Kidney tubule cell (primary cell): ENCODE data around the gene MRPL53.
A peak's percentile ranks its signal among the peaks of the same experiment; 100 is the strongest.
"Not testable (repeated sequence)": the region's sequence is repeated elsewhere in the genome, so short reads cannot be mapped to it uniquely, and the experiment has no call there.

ENCODE experiments used
- DNase-seq: peaks from one replicate; pipeline ENCODE4 v3.0.0-alpha.2; 2018; ENCODE audit warnings: low spot score

Gene MRPL53

GRCh38 chr2:74502720-74503505, 30.4 kb upstream of the MRPL53 start:
- peak; percentile 83 for DNase-seq

- no peak for DNase-seq
These were observed 29.8 kb upstream of the MRPL53 start for GRCh38 chr2:74502147-74502719.

- DNase-seq, result no peak
These were observed 29.0 kb upstream of the MRPL53 start for GRCh38 chr2:74501335-74502071.

GRCh38 chr2:74500578-74500946, 28.1 kb upstream of the MRPL53 start:
- DNase-seq, result no peak

- DNase-seq, result no peak
These were observed 27.6 kb upstream of the MRPL53 start for GRCh38 chr2:74499940-74500577.

- DNase-seq, result no peak
These were observed 26.9 kb upstream of the MRPL53 start, which contains the start of gene LBX2 for GRCh38 chr2:74499267-74499939. LBX2 (minus strand) TSS chr2:74499603; CDS start chr2:74499537, 66 bp downstream.

- peak; percentile 57 for DNase-seq
These were observed 26.2 kb upstream of the MRPL53 start for GRCh38 chr2:74498500-74499266.

GRCh38 chr2:74497777-74498499, 25.5 kb upstream of the MRPL53 start:
- no peak for DNase-seq

- no peak for DNase-seq
These were observed 24.7 kb upstream of the MRPL53 start for GRCh38 chr2:74496997-74497776.

- DNase-seq, result no peak
These were observed 23.0 kb upstream of the MRPL53 start for GRCh38 chr2:74495440-74495839.

- DNase-seq, result peak; percentile 31
These were observed 21.1 kb upstream of the MRPL53 start for GRCh38 chr2:74493546-74493945.

GRCh38 chr2:74491648-74492544, 19.4 kb upstream of the MRPL53 start:
- no peak for DNase-seq

GRCh38 chr2:74489906-74490305, 17.4 kb upstream of the MRPL53 start:
- no peak for DNase-seq

GRCh38 chr2:74488643-74489481, 16.4 kb upstream of the MRPL53 start:
- no peak for DNase-seq

- no peak for DNase-seq
These were observed 13.7 kb upstream of the MRPL53 start for GRCh38 chr2:74486141-74486540.

GRCh38 chr2:74483675-74484164, 11.2 kb upstream of the MRPL53 start:
- not testable (repeated sequence) for DNase-seq
